Heart left ventricle (tissue), 13 donors: ENCODE data around the gene ZNF362.

Source experiments
- POLR2A ChIP-seq, 2 donors: fragments of 450-650 bp; IDR thresholded peaks; one replicate each; pipeline ENCODE4 v1.6.1; 2017; ENCODE audit warnings: antibody characterized with exemption in 2 of 2, mild to moderate bottlenecking in 2 of 2, moderate library complexity in 2 of 2
- TF ChIP-seq, protein P1 (sequence below), 12 donors: fragments of 200-600 bp; sonication (generic) in 4 of 12; IDR thresholded peaks; one replicate each; pipeline versions ENCODE4 v1.5.0 to v1.8.0; 2018 to 2022; ENCODE audit warnings: antibody characterized with exemption in 12 of 12, mild to moderate bottlenecking in 5 of 12
- donor health status: ischemic (EF 13 %, LVEDD 7.1; RV severe dilation, severe dysfunction).
- donor health status: DM: no; HTN: yes; CAD: no.
- donor health status: DM: no; HTN: no; CAD: no.
- donor health status: ischemic (EF 25% LVEDD 6.9; RV normal size, moderate dysfunction).
- donor health status: ischemic (EF 25% LVEDD 5.7; RV mildly dilated, moderate dysfunction).
- donor health status: ischemic (EF 35%, LVEDD 5.7; RV mildly dilated, moderate dysfunction).
- donor health status: nonischemic (EF 11% LVEDD 7.7; RV severe dilation, severe dysfunction).
- donor health status: DM: yes; HTN: yes; CAD: no.
- donor health status: PGD.
- donor health status: ischemic (EF 29% LVEDD 5.4; RV normal size, mild dysfunction).
- donor health status: nonischemic (EF 23%, LVEDD 6.1; RV moderate dilation, normal function).

DNA sequence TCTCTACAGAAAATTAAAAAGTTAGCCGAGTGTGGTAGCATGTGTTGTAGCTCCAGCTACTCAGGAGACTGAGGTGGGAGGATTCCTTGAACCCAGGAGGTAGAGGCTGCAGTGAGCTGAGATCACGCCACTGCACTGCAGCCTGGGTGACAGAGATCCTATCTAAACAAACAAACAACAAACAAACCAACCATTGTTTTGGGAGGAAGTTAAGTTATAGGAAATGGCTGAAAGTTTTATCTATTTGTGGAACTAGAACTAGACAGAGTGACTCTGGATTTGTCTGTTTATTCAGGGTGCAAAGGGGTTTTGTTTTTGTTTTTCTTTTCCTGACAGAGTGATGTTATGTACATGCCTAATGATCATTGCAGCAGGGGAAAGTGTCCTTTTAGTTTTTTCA lies 31.0 kb downstream of the ZNF362 start:
- TF ChIP-seq, protein P1, sequence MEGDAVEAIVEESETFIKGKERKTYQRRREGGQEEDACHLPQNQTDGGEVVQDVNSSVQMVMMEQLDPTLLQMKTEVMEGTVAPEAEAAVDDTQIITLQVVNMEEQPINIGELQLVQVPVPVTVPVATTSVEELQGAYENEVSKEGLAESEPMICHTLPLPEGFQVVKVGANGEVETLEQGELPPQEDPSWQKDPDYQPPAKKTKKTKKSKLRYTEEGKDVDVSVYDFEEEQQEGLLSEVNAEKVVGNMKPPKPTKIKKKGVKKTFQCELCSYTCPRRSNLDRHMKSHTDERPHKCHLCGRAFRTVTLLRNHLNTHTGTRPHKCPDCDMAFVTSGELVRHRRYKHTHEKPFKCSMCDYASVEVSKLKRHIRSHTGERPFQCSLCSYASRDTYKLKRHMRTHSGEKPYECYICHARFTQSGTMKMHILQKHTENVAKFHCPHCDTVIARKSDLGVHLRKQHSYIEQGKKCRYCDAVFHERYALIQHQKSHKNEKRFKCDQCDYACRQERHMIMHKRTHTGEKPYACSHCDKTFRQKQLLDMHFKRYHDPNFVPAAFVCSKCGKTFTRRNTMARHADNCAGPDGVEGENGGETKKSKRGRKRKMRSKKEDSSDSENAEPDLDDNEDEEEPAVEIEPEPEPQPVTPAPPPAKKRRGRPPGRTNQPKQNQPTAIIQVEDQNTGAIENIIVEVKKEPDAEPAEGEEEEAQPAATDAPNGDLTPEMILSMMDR (IDR thresholded peaks at IDR 0.05), result no peak
- no peak for TF ChIP-seq POLR2A (IDR thresholded peaks at IDR 0.05)
